ENCODE data around the gene SLC25A34. TPM values are rescaled to one million over a fixed set of nuclear protein-coding genes. Genes with fewer than 3 reads are reported as not detected.

Gene SLC25A34
- total and polyA plus RNA-seq, 2 of the 13 experiments (the other 11 are each of a cell fraction or from before 2014, with no cell fraction given) = 0.13 to 0.18 TPM

DNA sequence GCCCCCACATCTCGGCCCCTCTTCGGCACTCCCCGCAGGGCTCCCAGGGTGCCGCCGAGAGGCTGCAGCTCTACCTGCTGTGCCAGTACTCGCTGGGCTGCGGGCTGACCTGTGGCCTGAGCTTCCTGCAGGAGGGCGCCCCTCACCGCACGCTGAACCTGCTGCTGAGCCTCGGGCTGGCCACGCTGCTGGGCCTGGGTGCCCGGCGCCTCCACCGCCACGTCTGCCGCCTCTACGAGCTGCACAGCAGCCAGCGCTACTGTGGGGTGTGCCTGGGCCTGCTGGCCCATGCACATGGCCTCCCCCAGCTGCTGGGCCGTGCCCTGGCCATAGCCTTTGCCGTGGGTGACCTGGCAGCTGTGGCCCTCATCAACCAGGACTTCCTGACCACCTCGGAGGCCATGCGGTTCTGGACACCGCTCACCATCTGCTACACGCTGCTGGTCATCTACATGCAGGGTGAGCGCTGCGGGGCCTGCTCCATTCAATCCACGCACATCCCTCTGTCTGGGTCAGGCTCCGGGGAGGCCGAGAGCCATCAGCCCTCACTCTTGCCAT, 8.1 kb downstream of the SLC25A34 start (continued):
- 0 out of 2 replicates have a peak, but pooled peaks have one; percentile 17 for TF ChIP-seq MXD4 (CRISPR knock-in tag; IDR thresholded peaks at IDR 0.05)
- TF ChIP-seq TAF1 (CRISPR knock-in tag; IDR thresholded peaks at IDR 0.05) = peak; percentile 42; the same call in 1 of the 2 replicates
- TF ChIP-seq ZNF225 (CRISPR knock-in tag; IDR thresholded peaks at IDR 0.05) = no peak
- peak; percentile 35 for TF ChIP-seq AGO1 (IDR thresholded peaks at IDR 0.05; ENCODE audit: low read depth, low read length, poor library complexity, severe bottlenecking)
- no peak for TF ChIP-seq NR2F6 (IDR thresholded peaks at IDR 0.05)
- peak; percentile 48; the same call in 1 of the 2 replicates for TF ChIP-seq NR2F6 (CRISPR knock-in tag; IDR thresholded peaks at IDR 0.05)
- TF ChIP-seq ZFAT (CRISPR knock-in tag; conservative IDR thresholded peaks at IDR 0.05) = no peak
- 0 out of 2 replicates have a peak, but pooled peaks have one; percentile 17 for TF ChIP-seq ZNF572 (CRISPR knock-in tag; IDR thresholded peaks at IDR 0.05)
- TF ChIP-seq, protein P1, sequence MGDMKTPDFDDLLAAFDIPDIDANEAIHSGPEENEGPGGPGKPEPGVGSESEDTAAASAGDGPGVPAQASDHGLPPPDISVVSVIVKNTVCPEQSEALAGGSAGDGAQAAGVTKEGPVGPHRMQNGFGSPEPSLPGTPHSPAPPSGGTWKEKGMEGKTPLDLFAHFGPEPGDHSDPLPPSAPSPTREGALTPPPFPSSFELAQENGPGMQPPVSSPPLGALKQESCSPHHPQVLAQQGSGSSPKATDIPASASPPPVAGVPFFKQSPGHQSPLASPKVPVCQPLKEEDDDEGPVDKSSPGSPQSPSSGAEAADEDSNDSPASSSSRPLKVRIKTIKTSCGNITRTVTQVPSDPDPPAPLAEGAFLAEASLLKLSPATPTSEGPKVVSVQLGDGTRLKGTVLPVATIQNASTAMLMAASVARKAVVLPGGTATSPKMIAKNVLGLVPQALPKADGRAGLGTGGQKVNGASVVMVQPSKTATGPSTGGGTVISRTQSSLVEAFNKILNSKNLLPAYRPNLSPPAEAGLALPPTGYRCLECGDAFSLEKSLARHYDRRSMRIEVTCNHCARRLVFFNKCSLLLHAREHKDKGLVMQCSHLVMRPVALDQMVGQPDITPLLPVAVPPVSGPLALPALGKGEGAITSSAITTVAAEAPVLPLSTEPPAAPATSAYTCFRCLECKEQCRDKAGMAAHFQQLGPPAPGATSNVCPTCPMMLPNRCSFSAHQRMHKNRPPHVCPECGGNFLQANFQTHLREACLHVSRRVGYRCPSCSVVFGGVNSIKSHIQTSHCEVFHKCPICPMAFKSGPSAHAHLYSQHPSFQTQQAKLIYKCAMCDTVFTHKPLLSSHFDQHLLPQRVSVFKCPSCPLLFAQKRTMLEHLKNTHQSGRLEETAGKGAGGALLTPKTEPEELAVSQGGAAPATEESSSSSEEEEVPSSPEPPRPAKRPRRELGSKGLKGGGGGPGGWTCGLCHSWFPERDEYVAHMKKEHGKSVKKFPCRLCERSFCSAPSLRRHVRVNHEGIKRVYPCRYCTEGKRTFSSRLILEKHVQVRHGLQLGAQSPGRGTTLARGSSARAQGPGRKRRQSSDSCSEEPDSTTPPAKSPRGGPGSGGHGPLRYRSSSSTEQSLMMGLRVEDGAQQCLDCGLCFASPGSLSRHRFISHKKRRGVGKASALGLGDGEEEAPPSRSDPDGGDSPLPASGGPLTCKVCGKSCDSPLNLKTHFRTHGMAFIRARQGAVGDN (CRISPR knock-in tag; IDR thresholded peaks at IDR 0.05) = peak; percentile 94
- peak; percentile 55; the same call in 1 of the 2 replicates for TF ChIP-seq GABPB1 (CRISPR knock-in tag; IDR thresholded peaks at IDR 0.05)
- TF ChIP-seq TBX3 (IDR thresholded peaks at IDR 0.05; ENCODE audit: borderline replicate concordance) = no peak
- TF ChIP-seq, protein P2, sequence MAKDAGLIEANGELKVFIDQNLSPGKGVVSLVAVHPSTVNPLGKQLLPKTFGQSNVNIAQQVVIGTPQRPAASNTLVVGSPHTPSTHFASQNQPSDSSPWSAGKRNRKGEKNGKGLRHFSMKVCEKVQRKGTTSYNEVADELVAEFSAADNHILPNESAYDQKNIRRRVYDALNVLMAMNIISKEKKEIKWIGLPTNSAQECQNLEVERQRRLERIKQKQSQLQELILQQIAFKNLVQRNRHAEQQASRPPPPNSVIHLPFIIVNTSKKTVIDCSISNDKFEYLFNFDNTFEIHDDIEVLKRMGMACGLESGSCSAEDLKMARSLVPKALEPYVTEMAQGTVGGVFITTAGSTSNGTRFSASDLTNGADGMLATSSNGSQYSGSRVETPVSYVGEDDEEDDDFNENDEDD (CRISPR knock-in tag; IDR thresholded peaks at IDR 0.05; ENCODE audit: borderline replicate concordance) = peak; percentile 52; the same call in 1 of the 2 replicates
- 0 out of 2 replicates have a peak, but pooled peaks have one; percentile 5 for TF ChIP-seq HNF4A (CRISPR knock-in tag; IDR thresholded peaks at IDR 0.05)
- no peak for TF ChIP-seq SATB2 (CRISPR knock-in tag; IDR thresholded peaks at IDR 0.05)
- TF ChIP-seq, protein P3, sequence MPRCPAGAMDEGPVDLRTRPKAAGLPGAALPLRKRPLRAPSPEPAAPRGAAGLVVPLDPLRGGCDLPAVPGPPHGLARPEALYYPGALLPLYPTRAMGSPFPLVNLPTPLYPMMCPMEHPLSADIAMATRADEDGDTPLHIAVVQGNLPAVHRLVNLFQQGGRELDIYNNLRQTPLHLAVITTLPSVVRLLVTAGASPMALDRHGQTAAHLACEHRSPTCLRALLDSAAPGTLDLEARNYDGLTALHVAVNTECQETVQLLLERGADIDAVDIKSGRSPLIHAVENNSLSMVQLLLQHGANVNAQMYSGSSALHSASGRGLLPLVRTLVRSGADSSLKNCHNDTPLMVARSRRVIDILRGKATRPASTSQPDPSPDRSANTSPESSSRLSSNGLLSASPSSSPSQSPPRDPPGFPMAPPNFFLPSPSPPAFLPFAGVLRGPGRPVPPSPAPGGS (CRISPR knock-in tag; IDR thresholded peaks at IDR 0.05) = no peak
